Epithelial cell of esophagus (primary cell): ENCODE measurements around the gene CDX2.

Source experiments
- DNase-seq: peaks from one replicate; pipeline ENCODE4 v3.0.0; 2010; ENCODE audit warnings: low read depth
- H3K4me3 ChIP-seq: 2 replicates; pipeline ENCODE4 v1.5.1; 2011; ENCODE audit warnings: mild to moderate bottlenecking, low read length, control low read depth
- CTCF ChIP-seq: IDR thresholded peaks from 2 replicates; pipeline ENCODE4 v1.5.1; 2011; ENCODE audit warnings: low read depth, mild to moderate bottlenecking, low read length, control low read depth, inconsistent platforms; ENCODE audit not compliant: insufficient read depth; ENCODE audit errors: missing control alignments

CDX2 gene

GRCh38 chr13:27918041-27918917 is 50.8 kb downstream of the CDX2 start:
- H3K4me3 ChIP-seq: no peak overlapping the region
- DNase-seq: no peak
- TF ChIP-seq CTCF: no peak

- H3K4me3 ChIP-seq: no peak overlapping the region
- no peak for TF ChIP-seq CTCF
- DNase-seq: no peak
Observed at GRCh38 chr13:27917121-27917947, 51.8 kb downstream of the CDX2 start.

- no peak overlapping the region for H3K4me3 ChIP-seq
- no peak for TF ChIP-seq CTCF
- DNase-seq: peak; percentile 21
Observed at GRCh38 chr13:27915301-27916207, 53.6 kb downstream of the CDX2 start.

GRCh38 chr13:27913160-27913559 is 56.0 kb downstream of the CDX2 start:
- DNase-seq: peak; percentile 51
- TF ChIP-seq CTCF: no peak
- H3K4me3 ChIP-seq: no peak overlapping the region

- H3K4me3 ChIP-seq: no peak overlapping the region
- TF ChIP-seq CTCF: no peak
- no peak for DNase-seq
Observed at GRCh38 chr13:27911521-27911920, 57.6 kb downstream of the CDX2 start.
